Neutrophil (primary cell): ENCODE results near the gene SSTR3.
A peak's percentile ranks its signal among the peaks of the same experiment; 100 is the strongest.
"Not testable (repeated sequence)": the region's sequence is repeated elsewhere in the genome, so short reads cannot be mapped to it uniquely, and the experiment has no call there.

Source experiments
- H3K27ac ChIP-seq: fragments of 200-600 bp; sonication (generic); 2 replicates; pipeline ENCODE4 v1.5.1; 2016; ENCODE audit warnings: mild to moderate bottlenecking, moderate library complexity
- H3K27me3 ChIP-seq: fragments of 200-600 bp; sonication (generic); 2 replicates; pipeline ENCODE4 v1.6.0; 2016; ENCODE audit warnings: mild to moderate bottlenecking
- H3K36me3 ChIP-seq: fragments of 200-600 bp; sonication (generic); 2 replicates; pipeline ENCODE4 v1.5.1; 2017
- H3K4me1 ChIP-seq, 2 experiments: fragments of 200-600 bp in 1 of 2; sonication (generic) in 1 of 2; 1 replicate in 1 of 2; 2 replicates in 1 of 2; pipeline versions ENCODE4 v1.5.1 to v1.6.1; 2013 to 2016; ENCODE audit warnings: low read depth in 1 of 2, low read length in 1 of 2, mild to moderate bottlenecking in 1 of 2, moderate library complexity in 1 of 2; ENCODE audit not compliant: control insufficient read depth in 1 of 2, insufficient read depth in 1 of 2
- H3K4me3 ChIP-seq, 2 experiments: fragments of 200-600 bp in 1 of 2; sonication (generic) in 1 of 2; 1 replicate in 1 of 2; 2 replicates in 1 of 2; pipeline ENCODE4 v1.5.1; 2013 to 2016; ENCODE audit warnings: low read depth in 1 of 2, low read length in 1 of 2, mild to moderate bottlenecking in 1 of 2, moderate library complexity in 1 of 2
- H3K9me3 ChIP-seq: fragments of 200-600 bp; sonication (generic); 2 replicates; pipeline ENCODE4 v1.5.1; 2016
- TF ChIP-seq, protein P1 (sequence below): fragments of 200-600 bp; sonication (generic); IDR thresholded peaks from 2 replicates; pipeline ENCODE4 v1.5.1; 2016; ENCODE audit warnings: antibody characterized with exemption

SSTR3 gene

DNA sequence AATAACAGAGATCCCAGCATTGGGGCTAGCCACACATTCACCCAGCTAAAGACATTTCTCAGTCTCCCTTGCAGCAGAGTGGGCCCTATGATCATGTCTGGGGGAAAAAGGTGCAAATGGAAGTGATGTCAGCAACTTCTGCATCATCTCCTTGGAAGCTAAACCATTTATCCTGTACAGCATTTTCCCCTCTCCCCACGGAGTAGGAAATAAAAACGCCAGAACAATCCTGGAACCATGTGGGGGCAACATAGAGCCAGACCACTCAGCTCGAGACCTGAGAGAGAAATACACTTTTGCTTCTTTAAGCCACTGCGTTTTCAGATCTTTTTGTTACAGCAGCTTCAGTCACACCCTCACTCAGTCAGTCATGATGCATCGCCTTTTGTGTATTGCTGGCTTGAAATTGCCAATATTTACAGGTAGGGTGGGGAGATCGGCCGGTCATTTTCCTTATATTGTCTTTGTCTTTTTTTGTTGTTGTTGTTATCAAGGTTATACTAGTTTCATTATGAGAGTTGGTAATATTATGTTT, 40.9 kb upstream of the SSTR3 start:
- H3K27me3 ChIP-seq = no peaks in the 10 kb centered on the region
- no peak overlapping the region for H3K4me3 ChIP-seq
- H3K9me3 ChIP-seq = no peaks in the 10 kb centered on the region
- TF ChIP-seq, protein P1, sequence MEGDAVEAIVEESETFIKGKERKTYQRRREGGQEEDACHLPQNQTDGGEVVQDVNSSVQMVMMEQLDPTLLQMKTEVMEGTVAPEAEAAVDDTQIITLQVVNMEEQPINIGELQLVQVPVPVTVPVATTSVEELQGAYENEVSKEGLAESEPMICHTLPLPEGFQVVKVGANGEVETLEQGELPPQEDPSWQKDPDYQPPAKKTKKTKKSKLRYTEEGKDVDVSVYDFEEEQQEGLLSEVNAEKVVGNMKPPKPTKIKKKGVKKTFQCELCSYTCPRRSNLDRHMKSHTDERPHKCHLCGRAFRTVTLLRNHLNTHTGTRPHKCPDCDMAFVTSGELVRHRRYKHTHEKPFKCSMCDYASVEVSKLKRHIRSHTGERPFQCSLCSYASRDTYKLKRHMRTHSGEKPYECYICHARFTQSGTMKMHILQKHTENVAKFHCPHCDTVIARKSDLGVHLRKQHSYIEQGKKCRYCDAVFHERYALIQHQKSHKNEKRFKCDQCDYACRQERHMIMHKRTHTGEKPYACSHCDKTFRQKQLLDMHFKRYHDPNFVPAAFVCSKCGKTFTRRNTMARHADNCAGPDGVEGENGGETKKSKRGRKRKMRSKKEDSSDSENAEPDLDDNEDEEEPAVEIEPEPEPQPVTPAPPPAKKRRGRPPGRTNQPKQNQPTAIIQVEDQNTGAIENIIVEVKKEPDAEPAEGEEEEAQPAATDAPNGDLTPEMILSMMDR = no peak
- no peaks in the 10 kb centered on the region for H3K4me1 ChIP-seq
- H3K36me3 ChIP-seq = no peaks in the 10 kb centered on the region
- H3K27ac ChIP-seq = no peak overlapping the region

DNA sequence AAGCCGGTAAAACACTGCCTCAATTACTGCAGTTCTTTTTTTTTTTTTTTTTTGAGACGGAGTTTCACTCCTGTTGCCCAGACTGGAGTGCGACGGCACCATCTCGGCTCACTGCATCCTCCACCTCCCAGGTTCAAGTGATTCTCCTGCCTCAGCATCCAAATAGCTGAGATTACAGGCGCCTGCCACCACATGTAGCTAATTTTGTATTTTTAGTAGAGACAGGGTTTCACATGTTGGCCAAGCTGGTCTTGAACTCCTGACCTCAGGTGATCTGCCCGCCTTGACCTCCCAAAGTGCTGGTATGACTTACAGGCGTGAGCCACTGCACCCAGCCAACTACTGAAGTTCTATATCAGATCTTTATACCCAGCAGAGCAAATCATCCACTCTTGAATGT, 39.6 kb upstream of the SSTR3 start:
- H3K27ac ChIP-seq, H3K27me3 ChIP-seq, H3K4me3 ChIP-seq, H3K36me3 ChIP-seq, H3K4me1 ChIP-seq, H3K9me3 ChIP-seq: not testable (repeated sequence)

DNA sequence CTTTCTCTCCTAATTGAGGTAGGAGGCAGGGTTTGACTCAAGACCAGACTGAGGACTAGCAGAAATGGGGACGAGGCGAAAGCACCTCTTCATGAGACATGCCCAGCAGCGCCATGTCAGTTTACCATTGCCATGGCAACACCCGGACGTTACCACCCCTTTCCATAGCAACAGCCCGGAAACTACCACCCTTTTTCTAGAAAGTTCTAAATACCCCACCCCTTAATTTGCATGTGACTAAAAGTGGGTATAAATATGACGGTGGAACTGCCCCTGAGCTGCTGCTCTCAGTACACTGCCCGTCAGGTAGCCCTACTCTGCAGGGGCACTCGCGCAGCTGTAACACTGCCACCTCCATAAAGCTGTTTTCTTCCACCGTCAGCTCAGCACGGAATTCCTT, 37.7 kb upstream of the SSTR3 start:
- no peaks in the 10 kb centered on the region for H3K9me3 ChIP-seq
- H3K27ac ChIP-seq = no peak overlapping the region
- H3K4me1 ChIP-seq = peaks cover 12 to 13% of the 10 kb centered on the region in 2 experiments
- TF ChIP-seq, protein P1 = no peak
- no peaks in the 10 kb centered on the region for H3K27me3 ChIP-seq
- no peaks in the 10 kb centered on the region for H3K36me3 ChIP-seq
- no peak overlapping the region for H3K4me3 ChIP-seq

DNA sequence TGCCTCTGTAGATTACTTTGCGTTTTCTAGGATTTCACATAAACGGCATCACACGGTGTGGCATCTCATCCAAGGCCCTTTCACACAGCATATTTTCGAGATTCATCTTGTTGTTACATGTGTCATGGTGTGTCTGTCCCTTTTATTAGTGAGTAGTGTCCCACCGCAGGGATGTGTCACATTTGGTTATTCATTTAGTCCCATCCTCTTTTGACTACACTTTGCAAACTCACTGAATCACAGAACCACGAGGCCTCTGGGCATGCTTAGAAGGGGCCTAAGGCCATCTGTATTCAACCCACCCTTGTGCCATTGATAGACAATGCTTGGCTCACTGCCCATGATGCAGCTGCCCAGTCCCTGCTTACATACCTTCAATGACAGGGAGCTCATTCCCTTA, 36.0 kb upstream of the SSTR3 start:
- TF ChIP-seq, protein P1 = no peak
- no peak overlapping the region for H3K4me3 ChIP-seq
- no peaks in the 10 kb centered on the region for H3K36me3 ChIP-seq
- no peak overlapping the region for H3K27ac ChIP-seq
- no peaks in the 10 kb centered on the region for H3K9me3 ChIP-seq
- peaks cover 29% of the 10 kb centered on the region in 2 experiments for H3K4me1 ChIP-seq
- H3K27me3 ChIP-seq = no peaks in the 10 kb centered on the region

DNA sequence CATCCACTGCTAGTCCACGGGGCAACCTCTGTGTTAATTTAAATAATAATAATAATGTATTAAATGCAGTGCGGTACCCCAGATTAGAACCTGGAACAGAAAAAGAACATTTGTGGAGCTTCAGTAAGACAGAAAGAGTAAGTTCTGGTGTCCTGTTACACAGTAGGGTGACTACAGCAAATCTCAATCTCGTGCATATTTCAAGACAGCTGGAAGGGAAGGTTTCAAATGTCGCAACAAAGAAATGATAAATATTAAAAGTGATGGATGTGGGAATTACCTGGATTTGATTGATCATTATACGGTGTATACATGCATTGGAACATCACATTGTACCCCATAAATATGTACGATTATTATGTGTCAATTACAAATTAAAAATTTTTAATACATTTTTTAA, 33.5 kb upstream of the SSTR3 start:
- peaks cover 45 to 51% of the 10 kb centered on the region in 2 experiments for H3K4me1 ChIP-seq
- TF ChIP-seq, protein P1 = no peak
- H3K27me3 ChIP-seq = no peaks in the 10 kb centered on the region
- H3K27ac ChIP-seq = peak overlapping the region; percentile 99
- peaks cover 12% of the 10 kb centered on the region for H3K36me3 ChIP-seq
- H3K9me3 ChIP-seq = no peaks in the 10 kb centered on the region
- H3K4me3 ChIP-seq = peak overlapping the region; percentile 92 to 98

DNA sequence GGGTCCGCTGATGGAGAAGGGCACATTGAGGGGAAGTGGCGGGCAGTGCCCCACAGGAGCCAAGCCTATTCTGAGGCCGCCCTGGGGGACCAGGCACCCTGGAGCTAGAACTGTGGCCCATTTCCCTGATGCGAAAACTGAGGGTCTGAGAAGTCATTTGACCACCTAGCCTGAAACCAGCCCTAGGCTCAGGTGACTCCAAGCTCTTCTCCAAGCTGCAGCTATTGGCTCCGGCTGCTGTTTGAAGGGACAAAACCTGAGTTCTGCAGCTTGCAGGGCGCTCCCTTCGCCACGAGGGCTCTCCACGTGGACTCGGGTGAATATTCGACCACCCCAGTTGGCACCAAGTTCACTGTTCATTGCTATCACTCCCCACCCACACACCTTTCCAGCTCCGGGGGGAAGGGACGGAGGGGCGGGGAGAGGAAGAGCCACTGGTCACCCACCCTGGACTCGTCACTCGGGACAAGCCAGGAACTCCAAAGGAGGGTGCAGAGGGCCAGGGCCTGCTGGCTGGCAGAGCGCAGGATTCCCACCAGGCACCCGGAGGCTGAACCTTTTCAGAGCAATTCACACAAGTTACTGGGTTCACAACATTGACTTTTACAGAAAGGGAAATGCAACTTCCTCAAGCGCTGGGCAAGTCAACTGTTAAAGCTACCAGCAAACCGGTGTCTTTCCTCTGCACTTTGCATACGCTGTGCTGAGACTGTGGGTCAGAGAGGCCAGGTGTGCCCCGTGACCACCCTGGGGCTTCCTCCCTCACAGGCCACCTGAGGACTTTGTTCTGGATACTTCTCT, 32.8 kb upstream of the SSTR3 start:
- Histone ChIP-seq H3K4me1 (peaks cover 51 to 57% of the 10 kb centered on the region in 2 experiments), H3K9me3 (no peaks in the 10 kb centered on the region), H3K27ac (peak overlapping the region; percentile 99), H3K4me3 (peak overlapping the region; percentile 92 to 98), H3K36me3 (peaks cover 18% of the 10 kb centered on the region), H3K27me3 (no peaks in the 10 kb centered on the region)
- TF ChIP-seq, protein P1 = no peak
